Activated B cell treated with CpG ODN at 0.5 μM for 24 hours (primary cell): ENCODE measurements around the gene PPP1R37. TPM values are rescaled to one million over a fixed set of nuclear protein-coding genes. Genes with fewer than 3 reads are reported as not detected.
A peak's percentile ranks its signal among the peaks of the same experiment; 100 is the strongest.

Source experiments
- ATAC-seq: fragments of 200-7000 bp; cut with Tn5 transposase; one replicate; pipeline ENCODE4 v1.10.0; 2021; ENCODE audit warnings: low read depth, mild to moderate bottlenecking, moderate library complexity
- CTCF ChIA-PET: fragments of 350-600 bp; sonication (Branson Sonifier 250); formaldehyde crosslinking; loops from one replicate; lab custom pipeline; 2021; ENCODE audit warnings: antibody characterized with exemption; lab: Charles Lee
- POLR2A ChIA-PET: fragments of 350-600 bp; sonication (Branson Sonifier 250); formaldehyde crosslinking; loops from one replicate; lab custom pipeline; 2021; ENCODE audit warnings: antibody characterized with exemption; lab: Charles Lee
- DNase-seq: peaks from one replicate; pipeline ENCODE4 v3.0.0; 2022
- H3K27ac Mint-ChIP-seq: one replicate; pipeline ENCODE4 v1.8.0; 2020; ENCODE audit warnings: mixed read lengths
- H3K27me3 Mint-ChIP-seq: one replicate; pipeline ENCODE4 v1.8.0; 2021; ENCODE audit warnings: mixed read lengths
- H3K36me3 Mint-ChIP-seq: one replicate; pipeline ENCODE4 v1.8.0; 2021; ENCODE audit warnings: low read depth, mixed read lengths
- H3K4me1 Mint-ChIP-seq: one replicate; pipeline ENCODE4 v1.8.0; 2021; ENCODE audit warnings: mixed read lengths
- H3K4me3 Mint-ChIP-seq: one replicate; pipeline ENCODE4 v1.8.0; 2020; ENCODE audit warnings: mild to moderate bottlenecking, mixed read lengths
- H3K9me3 Mint-ChIP-seq: one replicate; pipeline ENCODE4 v1.8.0; 2020; ENCODE audit warnings: mixed read lengths
- intact Hi-C: fragments of 100-400 bp; cut with micrococcal nuclease; formaldehyde crosslinking; loops from one replicate; pipeline ENCODE4 v1.15.1; 2024
- total RNA-seq: library from RNA; stranded (reverse); gene quantifications from 2 replicates; pipeline ENCODE4 v1.2.3, GENCODE V29; 2022
- TF ChIP-seq, protein P1 (sequence below): fragments of 200-600 bp; IDR thresholded peaks from one replicate; pipeline ENCODE4 v1.8.0; 2022; ENCODE audit warnings: antibody characterized with exemption, mild to moderate bottlenecking

The PPP1R37 gene
- total RNA-seq, 1 donor from 2014 or later = 27.2 TPM

DNA sequence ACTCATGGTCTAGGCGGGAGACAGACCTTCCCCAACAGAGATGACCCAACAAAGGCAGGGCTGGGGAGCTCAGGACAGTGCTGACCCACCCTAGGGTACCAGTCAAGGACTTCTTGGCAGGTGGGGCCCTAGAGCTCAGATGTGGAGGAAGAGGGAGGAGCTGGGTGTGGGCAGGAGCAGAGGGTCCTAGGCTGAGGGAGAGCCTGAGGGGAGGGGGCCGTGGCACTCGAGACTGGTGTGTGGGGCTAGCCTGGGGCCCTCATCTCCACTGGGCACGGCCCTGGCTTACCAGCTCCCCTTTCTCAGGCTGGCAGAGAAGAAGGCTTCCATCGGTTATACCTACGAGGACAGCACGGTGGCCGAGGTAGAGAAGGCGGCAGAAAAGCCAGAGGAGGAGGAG, 35.5 kb upstream of the PPP1R37 start:
- DNase-seq (no peak), ATAC-seq (no peak)
- Mint-ChIP-seq H3K4me3 (no peak overlapping the region), H3K27ac (peak overlapping the region; percentile 63), H3K4me1 (peaks cover 51% of the 10 kb centered on the region), H3K36me3 (peaks cover 88% of the 10 kb centered on the region), H3K9me3 (no peaks in the 10 kb centered on the region), H3K27me3 (no peaks in the 10 kb centered on the region)
- TF ChIP-seq, protein P1, sequence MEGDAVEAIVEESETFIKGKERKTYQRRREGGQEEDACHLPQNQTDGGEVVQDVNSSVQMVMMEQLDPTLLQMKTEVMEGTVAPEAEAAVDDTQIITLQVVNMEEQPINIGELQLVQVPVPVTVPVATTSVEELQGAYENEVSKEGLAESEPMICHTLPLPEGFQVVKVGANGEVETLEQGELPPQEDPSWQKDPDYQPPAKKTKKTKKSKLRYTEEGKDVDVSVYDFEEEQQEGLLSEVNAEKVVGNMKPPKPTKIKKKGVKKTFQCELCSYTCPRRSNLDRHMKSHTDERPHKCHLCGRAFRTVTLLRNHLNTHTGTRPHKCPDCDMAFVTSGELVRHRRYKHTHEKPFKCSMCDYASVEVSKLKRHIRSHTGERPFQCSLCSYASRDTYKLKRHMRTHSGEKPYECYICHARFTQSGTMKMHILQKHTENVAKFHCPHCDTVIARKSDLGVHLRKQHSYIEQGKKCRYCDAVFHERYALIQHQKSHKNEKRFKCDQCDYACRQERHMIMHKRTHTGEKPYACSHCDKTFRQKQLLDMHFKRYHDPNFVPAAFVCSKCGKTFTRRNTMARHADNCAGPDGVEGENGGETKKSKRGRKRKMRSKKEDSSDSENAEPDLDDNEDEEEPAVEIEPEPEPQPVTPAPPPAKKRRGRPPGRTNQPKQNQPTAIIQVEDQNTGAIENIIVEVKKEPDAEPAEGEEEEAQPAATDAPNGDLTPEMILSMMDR = no peak
- CTCF ChIA-PET = interaction anchor here (0.9 to 2.3 kb wide), 3 partner anchors 40 to 155 kb away, joined by 3 to 12 read pairs (median 3); no protein-coding TSS in a partner anchor
- POLR2A ChIA-PET = interaction anchor here (1.0 to 1.5 kb wide), 6 partner anchors 10 to 69 kb away, joined by 3 to 6 read pairs (median 4); partner anchors contain the start of gene CLASRP
- intact Hi-C loops = no loop called here

DNA sequence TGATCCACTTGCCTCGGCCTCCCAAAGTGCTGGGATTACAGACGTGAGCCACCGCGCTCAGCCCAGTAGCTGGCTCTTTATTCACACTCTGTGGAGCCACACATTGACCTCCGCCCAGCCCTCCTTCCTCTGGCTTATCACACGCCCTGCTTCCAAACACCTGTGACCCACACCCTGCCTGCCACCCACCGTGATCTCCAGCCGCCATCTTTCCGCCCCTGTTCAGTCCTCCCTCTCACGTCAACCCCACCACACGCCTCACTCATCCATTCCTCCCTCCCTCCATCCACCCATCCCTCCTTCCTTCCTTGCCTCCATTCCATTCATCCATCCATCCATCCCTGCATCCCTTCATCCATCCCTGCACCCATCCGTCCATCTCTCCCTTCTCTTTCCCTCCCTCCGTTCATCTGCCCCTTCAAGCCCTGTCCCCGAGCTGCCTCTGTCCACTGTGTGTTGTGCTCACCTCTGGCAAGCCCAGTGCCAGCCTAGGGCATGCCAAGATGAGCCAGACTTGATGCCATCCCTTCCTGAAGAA, 34.3 kb upstream of the PPP1R37 start:
- peaks cover 42% of the 10 kb centered on the region for H3K4me1 Mint-ChIP-seq
- DNase-seq (no peak), ATAC-seq (no peak)
- TF ChIP-seq, protein P1 = no peak
- H3K4me3 Mint-ChIP-seq = no peak overlapping the region
- ChIA-PET POLR2A (interaction anchor here (1.0 to 1.4 kb wide), 8 partner anchors 11 to 97 kb away, joined by 3 to 14 read pairs (median 4); partner anchors contain the start of gene CLASRP), CTCF (interaction anchor here (0.7 to 2.3 kb wide), 12 partner anchors 10 to 98 kb away, joined by 3 to 30 read pairs (median 5); partner anchors contain the start of gene CLASRP)
- peaks cover 90% of the 10 kb centered on the region for H3K36me3 Mint-ChIP-seq
- H3K27ac Mint-ChIP-seq = peak overlapping the region; percentile 59
- intact Hi-C loops = loop anchor here (1.0 kb wide), 5 partner anchors 17 to 369 kb away; no protein-coding TSS in a partner anchor
- H3K27me3 Mint-ChIP-seq = no peaks in the 10 kb centered on the region
- H3K9me3 Mint-ChIP-seq = no peaks in the 10 kb centered on the region

DNA sequence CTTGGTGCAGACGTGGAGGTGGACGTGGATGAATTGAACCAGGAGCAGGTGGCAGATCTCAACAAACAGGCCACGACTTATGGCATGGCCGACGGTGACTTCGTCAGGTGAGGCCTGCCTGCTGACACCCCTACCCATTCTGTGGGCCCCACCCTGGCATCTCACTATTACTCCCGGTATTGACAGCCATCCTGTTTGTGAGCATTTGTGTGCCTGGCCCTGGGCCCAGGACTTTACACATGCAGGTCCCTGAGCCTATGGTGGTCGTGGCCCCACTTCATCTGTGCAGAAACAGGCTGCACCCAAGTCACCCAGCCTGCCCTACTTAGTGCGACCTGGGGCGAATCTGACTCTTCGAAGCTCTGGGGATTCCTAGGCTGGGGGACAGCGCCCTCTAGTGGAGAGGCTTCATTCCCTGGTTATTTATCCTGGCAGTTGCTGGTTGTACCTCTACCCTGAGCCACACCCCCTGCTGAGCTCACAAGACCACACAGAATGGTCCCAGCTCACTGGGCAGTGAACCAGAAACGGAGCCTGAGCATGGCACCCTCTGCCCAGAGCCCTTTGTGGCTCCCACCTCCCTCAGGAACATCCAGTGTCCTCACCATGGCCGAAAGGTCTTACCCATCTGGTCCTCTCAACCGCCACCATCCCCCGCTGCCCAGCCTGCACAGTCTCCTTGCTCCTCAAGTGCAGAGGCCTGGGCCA, 33.6 kb upstream of the PPP1R37 start:
- Mint-ChIP-seq H3K4me3 (no peak overlapping the region), H3K4me1 (peaks cover 38% of the 10 kb centered on the region), H3K27ac (peak overlapping the region; percentile 76), H3K9me3 (no peaks in the 10 kb centered on the region), H3K36me3 (peaks cover 86% of the 10 kb centered on the region), H3K27me3 (no peaks in the 10 kb centered on the region)
- TF ChIP-seq, protein P1 = peak; percentile 46
- DNase-seq (peak; percentile 73), ATAC-seq (peak; percentile 90)
- POLR2A ChIA-PET = interaction anchor here (0.7 to 1.4 kb wide), 13 partner anchors 12 to 120 kb away, joined by 3 to 14 read pairs (median 4); partner anchors contain the start of genes BLOC1S3, CLASRP and GEMIN7
- CTCF ChIA-PET = interaction anchor here (0.6 to 1.9 kb wide), 21 partner anchors 8 to 156 kb away, joined by 3 to 30 read pairs (median 5); partner anchors contain the start of genes CLASRP and PPP1R37
- intact Hi-C loops = loop anchor here (1.0 kb wide), 5 partner anchors 16 to 370 kb away; no protein-coding TSS in a partner anchor

DNA sequence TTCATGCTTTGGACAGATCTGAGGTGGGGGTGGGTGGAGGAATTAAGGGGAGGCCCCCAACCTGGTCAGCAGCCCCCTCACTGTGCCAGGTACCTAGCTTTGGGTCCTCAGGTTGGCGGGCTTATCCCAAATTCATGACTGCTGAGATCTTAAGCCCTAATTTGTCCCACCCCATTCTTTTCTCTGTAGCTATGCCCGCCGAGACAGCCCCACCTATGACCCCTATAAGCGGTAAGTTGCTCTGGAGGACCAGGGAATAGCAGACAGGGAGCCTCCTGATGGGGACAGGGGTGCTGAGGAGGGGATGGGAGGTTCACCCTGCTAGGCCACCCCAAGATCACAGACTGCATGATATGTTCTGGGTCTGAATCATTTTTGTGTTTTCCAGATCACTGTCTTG, 31.0 kb upstream of the PPP1R37 start:
- no peak for ATAC-seq
- DNase-seq = no peak
- Mint-ChIP-seq H3K4me3 (no peak overlapping the region), H3K27me3 (no peaks in the 10 kb centered on the region), H3K36me3 (peaks cover 79% of the 10 kb centered on the region), H3K27ac (no peak overlapping the region), H3K9me3 (no peaks in the 10 kb centered on the region), H3K4me1 (peaks cover 23% of the 10 kb centered on the region)
- POLR2A ChIA-PET = no interaction called here
- TF ChIP-seq, protein P1 = no peak
- CTCF ChIA-PET = interaction anchor here (0.7 to 1.6 kb wide), 3 partner anchors 73 to 188 kb away, joined by 3 to 5 read pairs (median 3); partner anchors contain the start of gene APOE
- intact Hi-C loops = no loop called here
